HG02981 (cell line): Measurements from ENCODE around the gene LHPP.
"Not testable (repeated sequence)": the region's sequence is repeated elsewhere in the genome, so short reads cannot be mapped to it uniquely, and the experiment has no call there.

ENCODE experiments used
- ATAC-seq: cut with Tn5 transposase; IDR thresholded peaks from one replicate; pipeline ENCODE4 v1.9.1; 2021; ENCODE audit warnings: mild to moderate bottlenecking, moderate library complexity; ENCODE audit not compliant: unreplicated experiment

The LHPP gene

DNA sequence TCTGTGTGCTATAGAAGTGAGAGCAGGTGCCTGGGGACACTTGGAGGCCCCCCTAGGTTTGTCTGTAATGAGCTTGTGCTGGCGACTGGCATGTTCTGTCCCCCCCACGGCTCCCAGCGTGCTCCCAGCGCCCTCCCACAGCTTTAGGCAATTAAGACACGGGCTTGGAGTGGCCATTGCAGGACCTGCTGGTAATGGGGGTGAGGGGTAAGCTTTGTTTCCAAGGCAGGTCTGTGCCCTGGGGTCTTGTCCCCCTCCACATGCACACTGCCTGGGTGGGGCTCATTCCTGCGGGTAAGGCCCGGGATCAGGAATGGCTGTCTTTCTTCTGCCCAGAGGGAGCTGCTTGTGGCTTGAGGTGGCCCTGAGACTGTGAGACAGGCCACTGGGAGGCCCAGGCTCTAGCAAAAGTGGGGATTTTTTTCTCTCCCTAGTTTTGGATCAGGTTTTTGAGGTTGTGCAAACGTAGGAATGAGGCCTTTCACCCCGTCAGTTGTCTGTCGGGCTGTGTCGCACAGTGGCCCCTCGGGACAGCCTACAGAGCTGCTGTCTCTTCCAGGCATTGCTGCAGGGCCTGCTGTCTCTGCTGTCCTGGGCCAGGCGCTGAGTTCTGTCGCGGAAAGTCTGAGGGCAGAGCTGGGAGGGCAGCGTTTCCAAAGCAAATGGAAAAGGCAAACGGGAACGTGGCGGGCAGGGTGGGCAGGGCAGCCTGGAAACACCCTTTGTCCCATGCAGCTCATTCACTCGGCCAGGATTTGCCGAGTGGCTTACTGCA lies 107.4 kb downstream of the LHPP start:
- ATAC-seq: no peak

DNA sequence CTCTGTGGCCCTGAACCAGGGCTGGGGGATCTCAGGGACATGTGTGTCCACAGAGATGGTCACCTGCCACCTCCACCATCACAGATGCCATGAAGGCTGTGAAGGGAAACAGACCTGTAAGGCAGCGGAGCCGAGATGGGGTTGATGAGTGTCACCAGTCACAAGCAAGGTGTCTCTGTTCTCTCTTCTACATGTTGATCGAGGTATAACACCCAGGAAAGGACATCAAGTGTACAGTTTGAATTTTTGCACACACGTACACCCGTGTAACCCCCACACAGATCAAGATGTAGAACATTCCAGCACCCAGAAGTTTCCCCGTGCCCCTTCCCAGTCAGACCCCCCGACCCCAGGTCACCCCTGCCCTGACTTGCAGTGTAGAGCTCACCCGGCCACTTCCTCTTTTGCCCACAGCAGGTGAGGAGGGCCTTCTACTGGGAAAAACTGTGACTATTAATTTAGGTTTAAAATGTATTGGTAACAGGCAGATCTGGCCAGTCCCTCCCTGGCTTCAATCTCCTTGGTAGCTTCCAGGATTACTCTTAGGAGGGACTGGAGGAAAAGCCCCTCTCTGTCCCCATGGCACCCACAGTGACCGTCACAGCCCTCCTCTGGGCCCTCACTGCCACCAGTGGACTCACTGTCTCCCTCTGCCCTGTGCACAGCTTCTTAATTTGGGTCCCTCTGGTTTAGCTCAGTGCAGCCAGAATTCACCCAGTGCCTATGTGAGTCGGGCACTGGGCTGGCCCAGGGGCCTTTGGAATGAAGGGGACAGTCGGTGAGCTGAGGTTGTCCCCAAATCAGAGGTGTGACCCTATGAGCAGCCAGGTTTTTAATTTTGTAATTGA lies 108.2 kb downstream of the LHPP start:
- no peak for ATAC-seq

DNA sequence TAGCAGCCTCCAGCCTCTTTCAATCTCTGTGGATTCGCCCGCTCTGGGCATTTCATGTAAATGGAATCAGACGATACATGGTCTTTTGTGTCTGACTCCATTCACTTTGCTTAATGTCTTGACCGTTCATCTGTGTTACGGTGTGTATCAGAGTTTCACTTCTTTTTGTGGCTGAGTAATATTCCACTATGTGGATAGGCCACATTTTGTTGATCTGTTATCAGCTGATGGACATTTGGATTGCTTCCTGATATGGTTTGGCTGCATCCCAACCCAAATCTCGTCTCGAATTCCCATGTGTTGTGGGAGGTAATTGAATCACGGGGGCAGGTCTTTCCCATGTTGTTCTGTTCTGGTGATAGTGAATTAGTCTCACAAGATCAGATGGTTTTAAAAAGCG lies 109.0 kb downstream of the LHPP start:
- ATAC-seq: no peak

DNA sequence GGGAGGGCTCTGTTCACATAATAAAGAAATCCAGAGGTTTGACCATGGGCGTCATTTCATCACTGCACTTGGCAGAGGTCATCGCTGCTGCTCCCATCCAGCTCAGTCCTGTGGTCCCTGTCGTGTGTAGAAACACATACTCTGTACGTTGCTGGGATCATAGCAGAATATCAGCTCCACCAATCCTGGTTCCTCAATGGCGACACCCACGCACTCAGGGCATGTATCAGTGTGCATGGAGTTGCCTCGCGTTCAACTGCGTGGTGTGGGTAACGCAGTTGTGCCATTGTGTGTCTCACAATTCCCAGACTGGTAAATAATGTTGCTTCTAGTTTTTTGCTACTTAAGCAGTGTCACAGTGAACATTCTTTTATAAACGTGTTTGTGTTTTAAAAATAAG lies 111.1 kb downstream of the LHPP start:
- no peak for ATAC-seq

DNA sequence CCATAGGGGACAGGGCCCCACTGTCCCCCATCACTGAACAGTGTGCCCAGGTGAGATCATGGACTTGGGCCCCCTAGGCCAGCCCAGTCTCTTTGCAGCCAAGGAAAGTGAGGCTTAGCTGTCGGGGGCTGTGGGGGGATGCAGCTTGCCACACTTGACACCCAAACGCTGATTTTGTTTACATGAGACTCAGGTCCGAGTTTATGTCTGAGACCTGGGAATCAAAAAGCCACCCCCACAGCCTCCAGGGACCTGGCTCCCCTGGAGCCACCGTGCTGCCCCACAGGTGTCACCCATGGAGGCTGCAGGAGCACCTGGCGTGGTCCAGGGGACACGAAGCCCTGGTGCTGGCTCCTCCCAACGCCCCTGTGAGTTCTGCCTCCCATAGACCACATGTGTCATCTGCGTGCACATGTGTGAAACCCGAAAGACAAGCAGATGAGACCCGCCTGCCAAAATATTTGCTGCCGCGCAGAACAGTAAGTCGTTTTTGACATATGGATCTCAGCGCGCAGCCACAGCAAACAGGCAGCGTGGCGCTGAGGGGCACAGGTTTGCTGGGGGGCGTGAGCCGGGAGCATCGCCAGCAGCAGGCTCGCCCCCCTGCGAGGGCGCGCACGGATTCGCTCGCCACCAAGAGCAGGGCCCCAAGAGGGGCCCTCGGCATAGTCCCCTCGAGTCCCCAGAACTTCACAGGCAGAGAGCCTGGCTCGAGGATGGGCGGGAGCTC lies 112.3 kb downstream of the LHPP start:
- no peak for ATAC-seq

DNA sequence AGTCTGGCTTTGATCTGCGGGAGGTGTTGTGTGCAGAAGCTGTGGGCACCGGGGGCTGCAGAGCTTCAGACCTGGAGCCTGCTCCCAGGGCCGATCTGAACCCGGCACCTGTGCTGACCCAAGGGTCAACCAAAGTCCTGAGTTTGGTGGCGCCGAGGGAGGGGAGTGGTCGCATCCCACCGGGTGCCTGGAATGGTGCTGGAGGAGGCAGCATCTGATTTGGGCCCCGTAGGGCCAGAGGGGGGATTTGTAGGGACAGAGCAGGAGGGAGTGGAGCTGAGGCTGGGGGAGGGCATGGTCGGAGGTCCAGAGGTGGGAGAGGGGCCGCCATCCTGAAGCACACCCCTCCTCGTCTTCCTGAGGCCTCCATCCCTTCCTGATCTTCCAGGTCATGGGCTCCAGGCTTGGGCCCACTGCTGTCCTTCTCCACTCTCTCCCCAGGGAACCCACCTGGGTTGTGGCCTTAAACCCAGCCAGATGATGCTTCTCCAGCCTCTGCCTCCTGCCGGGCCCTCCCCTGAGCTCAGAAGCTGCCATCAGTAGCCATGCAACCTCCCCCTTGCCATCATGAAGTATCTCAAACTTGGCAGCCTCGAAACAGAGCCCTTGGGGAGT lies 112.9 kb downstream of the LHPP start:
- ATAC-seq: no peak

DNA sequence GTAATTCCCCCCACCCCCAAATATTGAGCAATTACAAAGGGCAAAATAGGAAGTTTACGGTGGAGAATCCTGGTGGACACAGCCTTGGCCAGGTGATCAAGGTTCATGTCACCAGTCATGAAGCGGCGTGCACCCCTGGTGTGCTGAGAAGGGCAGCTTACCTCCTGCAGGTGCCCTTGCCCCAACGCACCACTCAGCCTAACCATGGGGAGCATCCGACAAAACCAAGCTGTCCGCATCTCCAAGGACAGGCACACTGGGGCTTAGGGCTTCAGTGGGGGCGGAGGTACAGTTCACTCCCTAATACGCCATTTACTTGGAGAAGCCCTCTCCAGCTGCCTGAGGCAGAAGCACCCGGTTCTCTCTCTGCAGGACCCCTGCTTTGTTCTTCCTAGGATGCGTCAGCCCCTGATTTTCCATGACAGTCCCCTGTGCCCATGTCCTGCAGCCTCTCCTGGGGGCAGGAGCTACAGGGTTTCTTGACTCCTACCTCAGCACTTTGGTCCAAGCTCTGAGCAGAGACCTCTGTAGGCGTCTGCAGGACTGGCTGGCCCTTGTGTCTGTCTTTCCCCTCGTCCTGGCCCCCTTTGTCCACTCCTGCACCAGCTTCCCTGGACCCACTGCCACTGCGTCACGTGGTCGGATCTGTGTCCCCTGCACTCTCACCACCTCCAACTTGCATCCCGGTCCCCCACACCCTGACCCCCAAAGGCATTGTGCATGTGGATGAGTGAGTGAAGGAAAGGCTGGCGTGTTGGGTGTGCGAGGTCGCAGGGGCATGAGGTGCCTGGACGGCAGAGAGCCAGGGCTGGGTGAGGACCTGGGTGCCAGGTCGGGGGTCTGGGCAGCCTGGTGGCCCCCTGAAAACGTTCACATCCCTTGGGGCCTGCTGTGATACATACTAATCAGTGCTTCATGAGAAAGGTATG lies 113.7 kb downstream of the LHPP start:
- ATAC-seq: no peak

DNA sequence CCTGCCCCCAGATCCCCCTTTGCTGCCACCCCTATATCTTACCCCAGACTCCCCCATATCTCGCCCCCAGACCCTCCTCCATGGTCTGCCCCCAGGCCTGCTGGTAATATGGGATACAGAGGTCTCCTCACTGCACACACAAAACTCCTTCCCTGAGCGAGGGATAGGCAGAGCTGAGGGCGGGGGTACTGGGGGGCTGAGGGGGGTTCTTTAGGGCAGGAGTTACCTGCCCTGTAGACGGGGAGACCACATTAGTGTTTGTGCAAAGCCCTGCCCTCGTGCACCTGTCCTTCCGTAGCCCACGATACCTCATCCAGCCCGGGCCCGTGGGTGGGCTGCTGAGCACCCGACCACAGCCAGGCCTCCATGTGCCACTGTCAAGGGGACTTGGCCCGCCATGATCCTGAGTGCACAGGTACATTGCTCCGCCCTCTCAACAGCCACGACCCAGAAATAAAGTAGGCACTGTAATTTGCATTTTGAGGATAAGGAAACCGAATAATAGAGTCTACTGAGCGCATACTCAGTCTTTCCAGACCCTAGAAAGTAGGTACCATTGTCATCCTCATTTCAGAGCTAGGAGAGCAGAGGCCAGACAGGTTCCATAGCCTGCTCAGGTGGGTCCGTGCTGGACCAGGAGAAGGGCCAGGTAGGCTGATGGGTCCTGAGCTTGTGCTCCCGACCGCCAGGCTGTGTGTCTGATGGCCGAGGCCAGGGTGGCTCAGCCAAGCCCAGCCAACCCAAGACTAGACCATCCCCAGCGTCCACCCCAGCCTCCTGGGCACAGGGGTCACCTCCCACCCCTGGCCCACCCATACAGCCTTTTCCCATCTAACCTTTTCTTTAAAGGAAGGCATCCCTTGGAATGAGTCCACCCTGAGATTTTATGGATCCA lies 115.2 kb downstream of the LHPP start:
- ATAC-seq: no peak

DNA sequence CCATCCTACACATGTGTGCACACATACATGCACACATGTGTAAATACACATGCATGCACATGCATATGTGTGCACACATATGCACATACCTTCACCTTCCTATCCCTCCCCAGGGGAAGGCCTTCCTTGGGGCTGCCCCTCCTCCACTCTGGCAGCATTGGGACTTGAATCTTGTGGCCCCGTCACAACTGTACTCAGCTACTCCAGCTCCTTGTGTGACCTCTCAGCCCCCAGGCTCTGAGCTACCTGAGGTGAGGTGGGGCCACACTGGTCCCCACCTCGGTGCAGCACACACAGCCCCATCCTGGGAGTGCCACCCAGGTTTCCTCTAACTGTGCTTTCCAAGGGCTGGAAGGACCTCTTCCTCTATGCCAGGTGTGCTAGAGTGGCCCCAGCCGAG lies 116.0 kb downstream of the LHPP start:
- ATAC-seq: no peak

DNA sequence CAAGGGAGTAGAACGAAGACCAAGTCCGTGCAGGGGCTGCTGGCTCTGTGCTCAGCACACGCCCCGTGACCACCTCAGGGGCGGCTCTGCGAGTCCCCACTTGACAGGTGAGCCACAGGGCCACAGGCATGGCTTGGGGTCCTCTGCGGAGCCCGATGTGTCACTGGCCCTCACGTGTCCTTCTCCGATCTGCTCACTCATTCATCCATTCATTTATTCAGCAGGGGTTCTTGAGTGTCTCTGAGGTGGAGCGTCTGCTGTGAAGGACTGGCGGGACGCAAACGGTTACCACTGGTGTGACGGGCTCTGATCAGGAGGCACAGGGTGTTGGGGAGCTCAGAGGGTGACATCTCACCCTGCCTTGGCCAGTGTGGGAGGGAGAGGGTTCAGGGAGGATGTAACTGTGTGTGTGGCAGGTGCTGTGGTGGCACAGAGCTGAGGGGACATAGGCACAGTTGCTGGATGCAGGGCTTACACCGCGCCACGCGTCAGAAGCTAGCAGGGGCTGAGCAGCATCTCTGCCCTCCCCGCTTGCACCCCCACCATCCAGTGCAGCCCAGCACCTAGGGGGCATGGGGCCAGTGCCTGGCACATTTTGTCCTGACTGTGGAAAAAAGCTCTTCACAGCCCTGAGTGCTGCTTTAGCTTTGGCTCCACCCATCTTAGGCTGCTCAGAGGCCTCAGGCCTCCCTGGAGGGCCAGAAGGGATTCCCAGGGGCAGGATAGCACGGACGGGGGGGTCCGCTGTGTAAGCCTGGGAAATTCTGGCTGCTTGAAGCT lies 116.8 kb downstream of the LHPP start:
- ATAC-seq: no peak

DNA sequence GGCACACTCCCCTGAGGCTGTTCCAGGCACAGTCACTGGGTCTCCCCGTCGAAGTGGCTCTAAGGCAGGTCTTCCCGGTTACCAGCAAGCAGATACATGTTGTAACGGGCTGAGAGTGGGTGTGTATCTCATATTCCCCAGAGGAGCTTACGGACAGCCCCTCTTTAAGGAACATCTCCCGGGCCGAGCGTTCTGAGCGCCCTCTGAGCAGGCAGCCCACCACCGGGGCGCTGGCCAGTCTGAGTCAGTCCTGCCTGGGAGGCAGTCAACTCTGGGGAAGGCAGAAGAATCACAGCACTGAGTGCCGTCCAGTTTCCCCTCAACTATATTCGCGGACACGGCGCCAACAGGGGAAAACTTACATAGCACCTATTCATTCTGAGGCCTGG lies 117.4 kb downstream of the LHPP start:
- ATAC-seq: no peak

DNA sequence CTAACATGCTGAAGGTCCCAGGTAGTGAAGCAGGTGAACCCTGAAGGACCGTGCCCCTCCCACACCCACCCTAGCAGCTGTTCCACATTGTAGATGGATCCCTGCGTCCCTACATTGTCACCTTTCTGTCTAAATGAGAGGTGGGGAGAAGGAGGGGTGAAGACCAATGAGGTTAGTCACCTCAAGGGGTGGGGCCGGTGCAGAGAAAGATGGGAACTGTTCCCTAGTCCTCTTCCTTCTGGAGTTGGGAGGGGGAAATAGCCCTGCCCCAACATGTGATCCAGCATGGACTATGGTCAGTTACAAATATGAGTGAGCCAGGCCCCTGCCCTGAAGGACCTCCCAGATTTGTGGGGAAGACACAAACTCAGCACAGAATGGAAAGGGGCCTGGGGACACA lies 124.5 kb downstream of the LHPP start:
- ATAC-seq: no peak

DNA sequence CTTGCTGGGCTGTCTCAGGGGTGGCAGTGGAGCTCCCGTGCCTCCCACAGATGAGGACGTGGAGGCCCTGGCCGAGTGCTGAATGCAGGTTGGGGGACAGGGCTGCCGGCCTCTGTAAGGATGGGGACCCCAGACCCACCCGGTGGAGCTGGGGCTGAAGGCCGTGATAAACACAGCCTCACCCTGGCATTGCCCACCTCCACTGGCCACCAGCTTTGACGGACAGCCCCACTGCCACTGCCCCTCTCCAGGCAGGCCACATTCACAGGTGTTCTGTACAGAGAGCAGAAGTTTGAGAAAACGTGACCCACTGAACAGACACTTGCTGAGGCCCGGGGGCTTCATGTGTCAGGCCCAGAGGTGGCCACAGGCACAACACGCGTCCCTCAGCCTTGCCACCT lies 126.2 kb downstream of the LHPP start:
- ATAC-seq: no peak

DNA sequence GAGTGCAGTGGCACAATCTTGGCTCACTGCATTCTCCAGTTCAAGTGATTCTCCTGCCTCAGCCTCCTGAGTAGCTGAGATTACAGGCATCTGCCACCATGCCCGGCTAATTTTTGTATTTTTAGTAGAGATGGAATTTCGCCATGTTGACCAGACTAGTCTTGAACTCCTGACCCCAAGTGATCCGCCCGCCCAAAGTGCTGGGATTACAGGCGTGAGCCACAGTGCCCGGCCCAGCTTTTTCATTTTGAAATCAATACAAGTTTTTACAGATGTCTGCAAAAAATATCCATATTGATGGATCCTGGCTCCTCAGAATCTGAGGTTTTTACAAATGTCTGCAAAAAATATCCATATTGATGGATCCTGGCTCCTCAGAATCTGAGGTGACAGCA lies 126.7 kb downstream of the LHPP start:
- ATAC-seq: not testable (repeated sequence)

DNA sequence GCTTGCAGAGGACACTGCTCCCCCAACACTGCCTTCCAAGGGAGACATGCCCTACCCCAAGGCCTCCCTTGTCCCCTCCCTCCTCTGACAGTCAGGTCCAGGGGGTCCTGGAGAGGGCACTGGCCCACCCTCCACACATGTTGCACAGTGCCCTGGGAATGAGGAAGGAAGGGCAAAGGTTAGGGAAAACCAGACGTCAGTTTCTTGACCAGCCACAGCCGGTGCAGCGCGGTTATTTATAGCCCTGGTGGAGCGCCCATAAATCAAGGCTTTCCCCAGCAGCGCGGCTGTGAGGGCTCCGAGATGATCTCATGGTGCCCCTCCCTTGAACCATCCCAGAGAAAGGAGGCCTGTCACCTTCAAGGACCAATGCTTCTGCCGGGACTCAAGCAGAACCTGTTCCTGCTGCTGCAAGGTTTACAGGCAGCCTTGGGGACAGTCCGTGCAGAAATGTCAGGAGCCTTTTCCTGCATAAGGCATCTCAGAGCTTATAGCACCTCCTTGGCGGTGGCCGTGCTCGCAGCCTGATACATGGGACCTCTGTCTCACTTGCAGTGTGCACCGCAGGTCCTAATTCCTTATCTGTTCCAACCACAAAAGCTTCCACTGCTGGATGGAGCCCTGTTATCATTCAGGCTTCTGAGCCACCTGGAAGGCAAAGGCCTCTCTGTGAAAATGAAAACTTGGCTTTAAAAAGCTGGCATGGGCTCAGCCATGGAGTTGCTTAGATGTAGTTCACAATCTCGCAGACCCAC lies 127.3 kb downstream of the LHPP start:
- ATAC-seq: no peak

DNA sequence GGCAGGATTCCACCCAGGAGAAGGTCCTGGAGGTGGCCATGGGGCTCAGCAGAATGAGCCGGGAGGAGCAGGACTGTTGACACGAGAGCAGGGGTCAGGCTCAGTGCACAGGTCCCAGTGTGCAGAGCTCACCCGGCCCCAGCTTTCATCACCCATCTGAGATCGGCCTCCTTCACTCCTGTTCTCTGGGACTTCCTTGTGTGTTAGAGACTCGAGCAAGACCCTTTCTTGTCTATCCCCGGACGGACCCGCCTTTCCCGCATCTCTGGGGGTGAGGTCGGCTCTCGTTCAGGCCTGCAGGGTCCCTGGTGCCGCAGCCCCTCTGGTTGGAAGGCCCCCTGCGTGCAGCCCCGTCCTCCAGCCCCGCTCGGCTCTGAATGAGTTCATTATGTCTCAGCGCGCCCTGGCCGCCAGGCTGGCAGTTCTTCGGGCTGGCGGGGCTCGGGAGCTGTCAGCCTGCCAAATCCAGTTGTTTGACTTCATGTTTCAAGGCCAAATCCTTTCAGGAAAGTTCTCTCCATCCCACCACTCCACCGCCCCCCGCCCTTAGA lies 127.9 kb downstream of the LHPP start:
- ATAC-seq: no peak
